ENCODE measurements around the gene CLEC4G. TPM values are rescaled to one million over a fixed set of nuclear protein-coding genes. Genes with fewer than 3 reads are reported as not detected.
A peak's percentile ranks its signal among the peaks of the same experiment; 100 is the strongest.

CLEC4G gene
- total RNA-seq, 1 experiment from 2014 or later, result 0.55 TPM

DNA sequence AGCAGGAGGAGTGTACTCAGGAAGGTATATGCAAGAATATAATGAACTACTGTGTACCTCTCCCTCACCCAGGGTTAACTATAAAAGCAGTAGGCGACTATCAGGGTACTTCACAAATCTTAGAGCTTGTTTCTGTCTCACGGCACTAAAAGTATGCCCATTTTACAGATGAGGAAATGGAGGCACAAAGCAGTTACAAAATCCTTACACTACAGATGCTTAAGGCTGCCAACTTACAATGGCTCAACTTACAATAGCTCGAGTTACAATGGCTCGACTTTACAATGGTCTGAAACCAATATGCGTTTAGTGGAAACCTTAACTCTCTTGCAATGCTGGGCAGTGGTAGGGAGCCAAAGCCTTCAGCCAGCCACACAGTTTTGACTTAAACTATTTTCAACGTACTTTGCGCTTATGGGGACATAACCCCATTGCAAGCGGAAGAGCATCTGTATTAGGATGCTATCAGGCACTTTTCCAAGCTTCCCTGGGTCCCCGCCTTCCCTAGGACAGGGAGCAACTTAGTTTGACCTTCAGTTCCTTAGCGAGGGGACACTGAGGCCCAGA is 34.1 kb downstream of the CLEC4G start:
- Mint-ChIP-seq H3K4me3 (peak overlapping the region; percentile 45; the same call in 1 of the 2 replicates), H3K4me1 (peaks cover 23% of the 10 kb centered on the region)
- TF ChIP-seq FOXK1 (CRISPR knock-in tag; IDR thresholded peaks at IDR 0.05) (no peak), GTF2I (CRISPR knock-in tag; conservative IDR thresholded peaks at IDR 0.05) (no peak), EMX1 (CRISPR knock-in tag; IDR thresholded peaks at IDR 0.05) (no peak), ELF4 (CRISPR knock-in tag; IDR thresholded peaks at IDR 0.05; ENCODE audit: low read depth) (no peak), NR2C2 (CRISPR knock-in tag; IDR thresholded peaks at IDR 0.05) (no peak), ZBTB21 (CRISPR knock-in tag; IDR thresholded peaks at IDR 0.05; ENCODE audit: borderline replicate concordance) (no peak), ZNF138 (CRISPR knock-in tag; conservative IDR thresholded peaks at IDR 0.05) (no peak), CREB1 (CRISPR knock-in tag; IDR thresholded peaks at IDR 0.05) (no peak), FOXJ3 (CRISPR knock-in tag; IDR thresholded peaks at IDR 0.05; ENCODE audit: borderline replicate concordance) (no peak), ESRRA (CRISPR knock-in tag; IDR thresholded peaks at IDR 0.05; ENCODE audit: borderline replicate concordance) (no peak), ZNF416 (CRISPR knock-in tag; IDR thresholded peaks at IDR 0.05) (no peak), SOX15 (CRISPR knock-in tag; IDR thresholded peaks at IDR 0.05) (no peak), MXD4 (CRISPR knock-in tag; IDR thresholded peaks at IDR 0.05; ENCODE audit: borderline replicate concordance) (no peak)
- TF ChIP-seq, protein P1, sequence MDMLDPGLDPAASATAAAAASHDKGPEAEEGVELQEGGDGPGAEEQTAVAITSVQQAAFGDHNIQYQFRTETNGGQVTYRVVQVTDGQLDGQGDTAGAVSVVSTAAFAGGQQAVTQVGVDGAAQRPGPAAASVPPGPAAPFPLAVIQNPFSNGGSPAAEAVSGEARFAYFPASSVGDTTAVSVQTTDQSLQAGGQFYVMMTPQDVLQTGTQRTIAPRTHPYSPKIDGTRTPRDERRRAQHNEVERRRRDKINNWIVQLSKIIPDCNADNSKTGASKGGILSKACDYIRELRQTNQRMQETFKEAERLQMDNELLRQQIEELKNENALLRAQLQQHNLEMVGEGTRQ (CRISPR knock-in tag; IDR thresholded peaks at IDR 0.05), result no peak
- TF ChIP-seq, protein P2, sequence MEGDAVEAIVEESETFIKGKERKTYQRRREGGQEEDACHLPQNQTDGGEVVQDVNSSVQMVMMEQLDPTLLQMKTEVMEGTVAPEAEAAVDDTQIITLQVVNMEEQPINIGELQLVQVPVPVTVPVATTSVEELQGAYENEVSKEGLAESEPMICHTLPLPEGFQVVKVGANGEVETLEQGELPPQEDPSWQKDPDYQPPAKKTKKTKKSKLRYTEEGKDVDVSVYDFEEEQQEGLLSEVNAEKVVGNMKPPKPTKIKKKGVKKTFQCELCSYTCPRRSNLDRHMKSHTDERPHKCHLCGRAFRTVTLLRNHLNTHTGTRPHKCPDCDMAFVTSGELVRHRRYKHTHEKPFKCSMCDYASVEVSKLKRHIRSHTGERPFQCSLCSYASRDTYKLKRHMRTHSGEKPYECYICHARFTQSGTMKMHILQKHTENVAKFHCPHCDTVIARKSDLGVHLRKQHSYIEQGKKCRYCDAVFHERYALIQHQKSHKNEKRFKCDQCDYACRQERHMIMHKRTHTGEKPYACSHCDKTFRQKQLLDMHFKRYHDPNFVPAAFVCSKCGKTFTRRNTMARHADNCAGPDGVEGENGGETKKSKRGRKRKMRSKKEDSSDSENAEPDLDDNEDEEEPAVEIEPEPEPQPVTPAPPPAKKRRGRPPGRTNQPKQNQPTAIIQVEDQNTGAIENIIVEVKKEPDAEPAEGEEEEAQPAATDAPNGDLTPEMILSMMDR (IDR thresholded peaks at IDR 0.05), result no peak
- TF ChIP-seq, protein P3, sequence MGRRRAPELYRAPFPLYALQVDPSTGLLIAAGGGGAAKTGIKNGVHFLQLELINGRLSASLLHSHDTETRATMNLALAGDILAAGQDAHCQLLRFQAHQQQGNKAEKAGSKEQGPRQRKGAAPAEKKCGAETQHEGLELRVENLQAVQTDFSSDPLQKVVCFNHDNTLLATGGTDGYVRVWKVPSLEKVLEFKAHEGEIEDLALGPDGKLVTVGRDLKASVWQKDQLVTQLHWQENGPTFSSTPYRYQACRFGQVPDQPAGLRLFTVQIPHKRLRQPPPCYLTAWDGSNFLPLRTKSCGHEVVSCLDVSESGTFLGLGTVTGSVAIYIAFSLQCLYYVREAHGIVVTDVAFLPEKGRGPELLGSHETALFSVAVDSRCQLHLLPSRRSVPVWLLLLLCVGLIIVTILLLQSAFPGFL (CRISPR knock-in tag; IDR thresholded peaks at IDR 0.05; ENCODE audit: borderline replicate concordance), result no peak
- TF ChIP-seq, protein P4, sequence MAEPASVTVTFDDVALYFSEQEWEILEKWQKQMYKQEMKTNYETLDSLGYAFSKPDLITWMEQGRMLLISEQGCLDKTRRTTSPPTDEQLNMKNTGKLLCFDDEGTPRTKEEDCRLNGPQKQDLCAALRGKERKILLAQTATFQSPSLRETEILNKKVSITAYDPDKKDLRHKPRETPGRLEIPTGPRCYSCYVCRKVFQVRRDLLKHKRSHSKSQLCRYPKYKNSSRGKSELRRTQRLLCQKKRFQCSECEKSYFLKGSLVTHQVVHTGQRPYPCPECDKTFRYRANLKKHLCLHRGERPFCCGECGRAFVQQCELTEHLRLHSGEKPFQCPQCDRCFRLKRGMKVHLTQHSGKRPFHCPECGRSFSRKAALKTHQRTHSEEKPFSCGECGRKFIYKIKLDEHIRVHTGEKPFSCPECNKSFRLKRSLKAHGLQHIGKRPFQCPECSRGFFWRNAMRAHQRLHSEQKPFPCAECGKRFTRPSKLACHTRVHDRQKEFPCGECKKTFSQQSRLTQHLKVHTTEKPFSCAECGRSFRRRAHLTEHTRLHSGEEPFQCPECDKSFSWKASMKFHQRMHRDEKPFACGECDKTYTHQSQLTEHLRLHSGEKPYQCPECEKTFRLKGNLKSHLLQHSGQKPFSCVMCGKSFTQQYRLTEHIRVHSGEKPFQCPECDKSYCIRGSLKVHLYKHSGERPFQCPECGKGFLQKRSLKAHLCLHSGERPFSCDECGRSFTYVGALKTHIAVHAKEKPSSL (CRISPR knock-in tag; conservative IDR thresholded peaks at IDR 0.05), result no peak
- TF ChIP-seq, protein P5, sequence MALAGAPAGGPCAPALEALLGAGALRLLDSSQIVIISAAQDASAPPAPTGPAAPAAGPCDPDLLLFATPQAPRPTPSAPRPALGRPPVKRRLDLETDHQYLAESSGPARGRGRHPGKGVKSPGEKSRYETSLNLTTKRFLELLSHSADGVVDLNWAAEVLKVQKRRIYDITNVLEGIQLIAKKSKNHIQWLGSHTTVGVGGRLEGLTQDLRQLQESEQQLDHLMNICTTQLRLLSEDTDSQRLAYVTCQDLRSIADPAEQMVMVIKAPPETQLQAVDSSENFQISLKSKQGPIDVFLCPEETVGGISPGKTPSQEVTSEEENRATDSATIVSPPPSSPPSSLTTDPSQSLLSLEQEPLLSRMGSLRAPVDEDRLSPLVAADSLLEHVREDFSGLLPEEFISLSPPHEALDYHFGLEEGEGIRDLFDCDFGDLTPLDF (CRISPR knock-in tag; IDR thresholded peaks at IDR 0.05), result no peak

DNA sequence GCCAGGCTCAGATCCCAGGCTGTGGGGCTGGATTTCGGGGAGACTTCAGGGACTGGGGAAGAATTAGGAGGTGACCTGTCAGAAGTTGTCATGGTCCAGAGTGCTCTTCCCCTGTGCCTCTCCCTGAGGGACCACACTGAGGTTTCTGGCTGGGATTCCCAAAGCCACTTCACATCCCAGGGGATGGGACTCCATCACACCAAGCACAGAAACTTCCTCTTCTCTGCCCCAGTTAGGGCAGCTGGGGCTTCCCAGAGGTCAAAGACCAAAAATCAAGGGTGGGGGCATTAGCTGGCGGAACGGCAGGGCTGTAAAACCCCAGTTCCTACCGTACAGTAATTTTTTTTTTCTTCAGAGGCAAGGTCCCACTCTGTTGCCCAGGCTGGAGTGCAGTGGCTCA is 37.4 kb downstream of the CLEC4G start:
- ATAC-seq, result no peak
- Mint-ChIP-seq H3K4me1 (peaks cover 23% of the 10 kb centered on the region), H3K27ac (no peak overlapping the region), H3K36me3 (no peaks in the 10 kb centered on the region), H3K27me3 (ENCODE audit: low read depth) (peaks cover 19% of the 10 kb centered on the region), H3K9me3 (no peaks in the 10 kb centered on the region), H3K4me3 (no peak overlapping the region)
- TF ChIP-seq ZNF121 (CRISPR knock-in tag; IDR thresholded peaks at IDR 0.05) (no peak), CREB1 (CRISPR knock-in tag; IDR thresholded peaks at IDR 0.05) (no peak)
- ChIA-PET POLR2A (interaction anchor here (0.7 kb wide), 1 partner anchor 12 kb away, joined by 5 read pairs; no protein-coding TSS in a partner anchor), CTCF (no interaction called here)
- DNase-seq (ENCODE audit: low spot score), result no peak

More for the DNA sequence above, 34.1 kb downstream of the CLEC4G start:
- Mint-ChIP-seq H3K36me3 (no peaks in the 10 kb centered on the region), H3K9me3 (no peaks in the 10 kb centered on the region), H3K27me3 (ENCODE audit: low read depth) (peaks cover 21% of the 10 kb centered on the region), H3K27ac (no peak overlapping the region)
- ChIA-PET POLR2A (no interaction called here), CTCF (interaction anchor here (1.2 to 5.0 kb wide), 4 partner anchors 17 to 155 kb away, joined by 5 to 40 read pairs (median 9); partner anchors contain the start of gene TRAPPC5)
- no peak for ATAC-seq
- no peak for DNase-seq (ENCODE audit: low spot score)
